Loucy (cell line): ENCODE results near the gene PLEKHM2.

ENCODE experiments used
- H2AFZ ChIP-seq: fragments of 200-600 bp; sonication (generic); 2 replicates; pipeline ENCODE4 v1.6.0; 2016; ENCODE audit warnings: antibody characterized with exemption, mild to moderate bottlenecking, low read length, moderate library complexity
- H3F3A ChIP-seq: fragments of 200-600 bp; 2 replicates; pipeline ENCODE4 v1.6.0; 2016; ENCODE audit warnings: antibody characterized with exemption, low read depth, mild to moderate bottlenecking
- H3K27me3 ChIP-seq: fragments of 200-600 bp; sonication (generic); 2 replicates; pipeline ENCODE4 v1.6.1; 2014; ENCODE audit warnings: low read length, mild to moderate bottlenecking; ENCODE audit not compliant: insufficient read depth, poor library complexity, severe bottlenecking
- H3K36me3 ChIP-seq: fragments of 200-600 bp; sonication (generic); 2 replicates; pipeline ENCODE4 v1.6.1; 2016; ENCODE audit warnings: low read length; ENCODE audit not compliant: insufficient read depth
- H3K4me1 ChIP-seq: fragments of 200-600 bp; sonication (generic); 2 replicates; pipeline ENCODE4 v1.5.1; 2014; ENCODE audit warnings: low read length, mild to moderate bottlenecking; ENCODE audit not compliant: insufficient read depth, poor library complexity, severe bottlenecking
- H3K4me2 ChIP-seq: fragments of 200-600 bp; sonication (generic); 2 replicates; pipeline ENCODE4 v1.6.0; 2014; ENCODE audit warnings: antibody characterized with exemption, low read length, low read depth, mild to moderate bottlenecking; ENCODE audit not compliant: poor library complexity, severe bottlenecking
- H3K4me3 ChIP-seq: fragments of 200-600 bp; sonication (generic); 2 replicates; pipeline ENCODE4 v1.5.1; 2014; ENCODE audit warnings: low read length, mild to moderate bottlenecking, mixed read lengths; ENCODE audit not compliant: poor library complexity, severe bottlenecking
- H3K79me2 ChIP-seq: fragments of 200-600 bp; sonication (generic); 2 replicates; pipeline ENCODE4 v1.6.1; 2014; ENCODE audit warnings: low read length; ENCODE audit not compliant: insufficient read depth
- H3K9ac ChIP-seq: fragments of 200-600 bp; sonication (generic); 2 replicates; pipeline ENCODE4 v1.6.0; 2014; ENCODE audit warnings: mild to moderate bottlenecking, low read depth, low read length, moderate library complexity; ENCODE audit not compliant: poor library complexity, severe bottlenecking
- H3K9me2 ChIP-seq: fragments of 200-600 bp; sonication (generic); replicated peaks from 2 replicates; pipeline ENCODE4 v1.6.1; 2016; ENCODE audit warnings: low read depth, low read length, mixed read lengths
- H3K9me3 ChIP-seq: fragments of 200-600 bp; sonication (generic); 2 replicates; pipeline ENCODE4 v1.6.1; 2014; ENCODE audit warnings: mild to moderate bottlenecking, antibody characterized with exemption, low read length, low read depth; ENCODE audit not compliant: insufficient read depth
- H4K20me1 ChIP-seq: fragments of 200-600 bp; sonication (generic); 2 replicates; pipeline ENCODE4 v1.6.0; 2014; ENCODE audit warnings: antibody characterized with exemption, low read length, mild to moderate bottlenecking; ENCODE audit not compliant: insufficient read depth, poor library complexity, severe bottlenecking
- EZH2phosphoT487 ChIP-seq: fragments of 200-600 bp; IDR thresholded peaks from 2 replicates; pipeline ENCODE4 v1.6.1; 2018; ENCODE audit warnings: antibody characterized with exemption, mild to moderate bottlenecking, moderate library complexity, borderline replicate concordance
- TF ChIP-seq, protein P1 (sequence below): fragments of 200-600 bp; sonication (generic); conservative IDR thresholded peaks from 2 replicates; pipeline ENCODE4 v1.5.1; 2014; ENCODE audit warnings: mild to moderate bottlenecking, antibody characterized with exemption, low read length

Gene PLEKHM2

DNA sequence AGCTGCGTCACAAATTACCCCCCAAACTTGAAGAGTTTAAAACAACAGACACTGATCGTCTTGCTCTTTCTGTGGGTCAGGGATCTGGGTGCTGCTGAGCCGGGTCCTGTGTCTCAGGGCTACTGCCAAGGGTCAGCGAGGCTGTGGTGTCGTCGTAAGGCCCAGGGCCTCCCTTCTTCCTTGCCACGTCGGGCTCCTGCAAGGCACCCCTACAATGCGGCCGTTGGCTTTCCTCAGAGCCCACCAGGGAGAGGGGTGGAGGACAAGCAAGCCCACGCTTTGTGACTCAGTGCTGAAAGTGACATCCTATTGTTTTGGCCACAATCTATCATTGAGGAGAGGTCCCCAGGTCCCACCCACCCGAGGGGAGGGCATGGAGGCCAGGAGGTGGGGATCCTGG lies 66.8 kb downstream of the PLEKHM2 start:
- Histone ChIP-seq H3F3A (no peaks in the 10 kb centered on the region), H3K4me1 (no peaks in the 10 kb centered on the region), H3K9me3 (no peaks in the 10 kb centered on the region), H3K4me3 (no peak overlapping the region), H3K27me3 (no peaks in the 10 kb centered on the region), H3K36me3 (no peaks in the 10 kb centered on the region), H2AFZ (no peak overlapping the region), H3K4me2 (no peak overlapping the region), H3K79me2 (no peaks in the 10 kb centered on the region), H4K20me1 (no peaks in the 10 kb centered on the region), H3K9me2 (no peaks in the 10 kb centered on the region), H3K9ac (no peak overlapping the region)
- no peak for TF ChIP-seq EZH2phosphoT487
- TF ChIP-seq, protein P1, sequence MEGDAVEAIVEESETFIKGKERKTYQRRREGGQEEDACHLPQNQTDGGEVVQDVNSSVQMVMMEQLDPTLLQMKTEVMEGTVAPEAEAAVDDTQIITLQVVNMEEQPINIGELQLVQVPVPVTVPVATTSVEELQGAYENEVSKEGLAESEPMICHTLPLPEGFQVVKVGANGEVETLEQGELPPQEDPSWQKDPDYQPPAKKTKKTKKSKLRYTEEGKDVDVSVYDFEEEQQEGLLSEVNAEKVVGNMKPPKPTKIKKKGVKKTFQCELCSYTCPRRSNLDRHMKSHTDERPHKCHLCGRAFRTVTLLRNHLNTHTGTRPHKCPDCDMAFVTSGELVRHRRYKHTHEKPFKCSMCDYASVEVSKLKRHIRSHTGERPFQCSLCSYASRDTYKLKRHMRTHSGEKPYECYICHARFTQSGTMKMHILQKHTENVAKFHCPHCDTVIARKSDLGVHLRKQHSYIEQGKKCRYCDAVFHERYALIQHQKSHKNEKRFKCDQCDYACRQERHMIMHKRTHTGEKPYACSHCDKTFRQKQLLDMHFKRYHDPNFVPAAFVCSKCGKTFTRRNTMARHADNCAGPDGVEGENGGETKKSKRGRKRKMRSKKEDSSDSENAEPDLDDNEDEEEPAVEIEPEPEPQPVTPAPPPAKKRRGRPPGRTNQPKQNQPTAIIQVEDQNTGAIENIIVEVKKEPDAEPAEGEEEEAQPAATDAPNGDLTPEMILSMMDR: no peak

DNA sequence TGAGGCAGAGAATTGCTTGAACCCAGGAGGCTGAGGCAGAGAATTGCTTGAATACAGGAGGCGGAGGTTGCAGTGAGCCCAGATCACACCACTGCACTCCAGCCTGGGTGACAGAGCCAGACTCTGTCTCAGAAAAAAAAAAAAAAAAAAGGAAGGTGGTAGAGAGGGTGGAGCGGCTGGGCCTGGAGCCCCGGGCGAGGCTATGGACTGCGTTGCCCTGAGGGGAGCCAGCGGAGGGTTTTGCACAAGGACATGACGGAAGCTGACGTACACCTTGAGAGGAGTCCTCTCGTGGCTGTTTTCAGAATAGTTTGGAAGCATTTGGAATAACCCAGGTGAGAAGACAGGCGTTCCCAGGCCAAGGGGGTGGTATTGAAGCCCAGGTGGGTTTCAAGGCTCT lies 67.6 kb downstream of the PLEKHM2 start:
- TF ChIP-seq, protein P1: no peak
- no peak for TF ChIP-seq EZH2phosphoT487
- Histone ChIP-seq H3K9me2 (no peaks in the 10 kb centered on the region), H4K20me1 (no peaks in the 10 kb centered on the region), H3K36me3 (no peaks in the 10 kb centered on the region), H3K4me2 (no peak overlapping the region), H3K4me1 (no peaks in the 10 kb centered on the region), H3K79me2 (no peaks in the 10 kb centered on the region), H3K4me3 (no peak overlapping the region), H3F3A (no peaks in the 10 kb centered on the region), H3K27me3 (no peaks in the 10 kb centered on the region), H3K9ac (no peak overlapping the region), H2AFZ (no peak overlapping the region), H3K9me3 (no peaks in the 10 kb centered on the region)

DNA sequence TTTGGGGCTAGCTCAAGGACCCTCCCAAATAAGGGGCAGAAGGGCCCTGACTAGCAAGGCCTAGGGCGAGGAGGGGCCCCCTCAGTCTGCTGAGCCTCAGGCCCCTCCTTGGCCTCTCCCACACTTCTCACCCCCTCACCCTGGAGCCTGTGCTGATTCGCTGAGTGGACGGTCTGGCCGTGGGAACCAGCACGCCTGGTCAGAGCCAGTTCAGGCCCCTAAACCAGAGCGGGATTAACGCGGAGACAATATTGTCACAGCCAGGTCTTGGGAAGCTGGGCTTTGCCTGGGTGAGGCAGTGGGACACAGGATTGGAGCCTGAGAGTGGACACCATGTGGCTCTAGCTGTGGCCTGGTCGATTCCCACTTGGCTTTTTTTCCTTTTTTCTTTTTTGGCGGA lies 69.7 kb downstream of the PLEKHM2 start:
- no peak for TF ChIP-seq EZH2phosphoT487
- TF ChIP-seq, protein P1: no peak
- Histone ChIP-seq H3K4me3 (no peak overlapping the region), H3K79me2 (no peaks in the 10 kb centered on the region), H3K4me1 (no peaks in the 10 kb centered on the region), H3K9ac (no peak overlapping the region), H4K20me1 (no peaks in the 10 kb centered on the region), H3K4me2 (no peak overlapping the region), H2AFZ (no peak overlapping the region), H3K9me3 (no peaks in the 10 kb centered on the region), H3K36me3 (no peaks in the 10 kb centered on the region), H3F3A (no peaks in the 10 kb centered on the region), H3K27me3 (no peaks in the 10 kb centered on the region), H3K9me2 (no peaks in the 10 kb centered on the region)
